ENCODE data around the gene CDC5L.

- TF ChIP-seq ZSCAN12 (CRISPR knock-in tag; IDR thresholded peaks at IDR 0.05), result no peak
- no peak for TF ChIP-seq MAFK (conservative IDR thresholded peaks at IDR 0.05 in 1 of 2, IDR thresholded peaks at IDR 0.05 in 1 of 2; ENCODE audit: low read length in 2 of 2)
- TF ChIP-seq ZNF17 (CRISPR knock-in tag; IDR thresholded peaks at IDR 0.05), result no peak
- no peak for TF ChIP-seq ZNF549 (CRISPR knock-in tag; IDR thresholded peaks at IDR 0.05)
- no peak for TF ChIP-seq GTF2F1 (IDR thresholded peaks at IDR 0.05; ENCODE audit: low read length)
- no peak for TF ChIP-seq POLR2AphosphoS2 (IDR thresholded peaks at IDR 0.05; ENCODE audit: low read depth, low read length)
- TF ChIP-seq POLR2A (IDR thresholded peaks at IDR 0.05; ENCODE audit: insufficient read depth in 1 of 2, low read depth in 2 of 2, low read length in 2 of 2), result no peak
- TF ChIP-seq ZNF24 (IDR thresholded peaks at IDR 0.05), result no peak
- TF ChIP-seq BRCA1 (CRISPR knock-in tag; IDR thresholded peaks at IDR 0.05), result no peak
- no peak for TF ChIP-seq MXD4 (CRISPR knock-in tag; IDR thresholded peaks at IDR 0.05)
- TF ChIP-seq EZH2 (conservative IDR thresholded peaks at IDR 0.05; ENCODE audit: low read depth, low read length), result no peak
- no peak for TF ChIP-seq ZNF180 (CRISPR knock-in tag; IDR thresholded peaks at IDR 0.05; ENCODE audit: borderline replicate concordance, low read depth)
- TF ChIP-seq ZNF280B (CRISPR knock-in tag; IDR thresholded peaks at IDR 0.05; ENCODE audit: borderline replicate concordance), result no peak
- TF ChIP-seq ZNF281 (CRISPR knock-in tag; IDR thresholded peaks at IDR 0.05; ENCODE audit: borderline replicate concordance), result no peak
Measured at GRCh38 chr6:44494011-44494501, 106.5 kb downstream of the CDC5L start.
